Measurements from ENCODE around the gene HEATR1.
"Not testable (repeated sequence)": the region's sequence is repeated elsewhere in the genome, so short reads cannot be mapped to it uniquely, and the experiment has no call there.

The HEATR1 gene

DNA sequence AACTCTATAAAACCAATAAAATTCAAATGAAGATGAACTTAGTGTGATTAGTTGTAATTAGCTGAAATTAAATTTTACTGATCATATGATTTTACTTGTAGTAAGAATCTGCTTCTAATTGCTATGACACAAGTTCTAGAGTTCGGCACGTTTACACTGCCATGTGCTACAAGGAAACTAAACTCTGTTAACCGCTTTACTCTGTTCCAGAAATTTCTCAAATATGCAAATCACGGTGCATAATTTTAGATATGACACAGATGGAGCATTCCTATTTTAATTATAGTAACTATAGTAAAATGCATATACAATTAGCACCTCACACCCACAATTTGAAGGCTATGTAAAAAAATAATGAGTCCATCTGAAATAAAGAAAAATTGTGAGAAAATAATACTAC, 14.8 kb downstream of the HEATR1 start:
- no peak for DNase-seq

GRCh38 chr1:236581528-236581927, 22.8 kb downstream of the HEATR1 start:
- no peak for DNase-seq

DNA sequence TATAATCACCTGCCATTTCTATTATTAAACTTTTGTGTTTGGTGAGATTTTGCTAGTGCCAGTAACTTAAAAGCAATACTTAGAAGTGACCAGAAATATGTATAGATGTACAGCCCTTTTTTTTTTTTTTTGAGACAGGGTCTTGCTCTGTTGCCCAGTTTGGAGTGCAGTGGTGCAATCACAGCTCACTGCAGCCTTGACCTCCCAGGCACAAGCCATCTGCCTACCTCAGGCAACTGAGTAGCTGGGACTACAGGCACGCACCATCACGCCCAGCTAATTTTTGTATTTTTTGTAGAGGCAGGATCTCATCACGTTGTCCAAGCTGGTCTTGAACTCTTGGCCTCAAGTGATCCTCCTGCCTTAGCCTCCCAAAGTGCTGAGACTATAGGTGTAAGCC, 23.9 kb downstream of the HEATR1 start:
- DNase-seq = not testable (repeated sequence)

DNA sequence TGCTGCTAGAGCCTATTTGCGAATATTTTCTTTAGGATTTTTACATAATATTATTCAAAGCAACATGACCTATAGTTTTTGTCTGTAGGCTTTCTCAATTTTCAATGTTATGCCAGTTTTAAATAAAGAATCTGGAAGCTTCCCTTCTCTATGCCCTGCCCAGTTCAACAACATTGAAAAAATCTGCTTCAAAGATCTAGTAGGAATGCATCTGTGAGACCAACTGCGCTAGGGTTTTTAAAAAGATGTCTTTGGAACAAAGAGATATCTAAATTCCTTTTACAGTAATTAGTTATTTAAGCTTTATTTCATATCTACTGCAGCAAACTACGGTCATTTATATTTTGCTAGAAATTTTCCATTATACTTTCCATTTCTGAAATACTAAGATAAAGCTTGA, 25.7 kb downstream of the HEATR1 start:
- no peak for DNase-seq

GRCh38 chr1:236577041-236577440, 27.3 kb downstream of the HEATR1 start:
- not testable (repeated sequence) for DNase-seq

- no peak for DNase-seq
These were observed 28.3 kb downstream of the HEATR1 start for GRCh38 chr1:236576004-236576403.

GRCh38 chr1:236575523-236575922, 28.8 kb downstream of the HEATR1 start:
- DNase-seq = no peak

DNA sequence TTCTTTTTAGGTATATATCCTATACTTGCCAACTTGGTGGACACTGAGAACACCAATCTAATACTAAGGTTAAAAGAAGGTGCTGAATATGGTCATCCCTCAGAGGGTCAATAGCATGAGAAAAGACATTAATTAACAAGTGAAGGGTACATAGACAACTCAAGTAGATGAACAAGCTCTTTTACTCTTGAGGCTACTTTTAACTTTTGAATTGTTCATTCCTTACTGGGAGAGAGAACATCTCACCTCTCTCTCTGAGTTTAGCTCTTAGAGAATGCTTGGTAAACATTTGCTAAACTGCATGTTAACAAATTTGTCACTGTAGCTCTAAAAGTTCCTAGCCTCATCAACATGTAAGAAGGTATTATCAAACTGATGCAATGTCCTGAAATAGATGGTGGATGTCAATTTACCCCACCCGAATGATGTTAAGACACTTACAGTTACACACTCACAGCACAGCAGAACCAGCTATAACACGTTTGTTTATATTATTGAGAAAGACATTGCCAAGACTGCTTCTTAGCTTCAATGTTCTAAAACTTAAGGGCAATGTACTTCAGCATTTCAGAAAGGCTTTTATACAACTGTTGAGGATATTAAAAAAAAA, 35.9 kb downstream of the HEATR1 start:
- DNase-seq = no peak

- no peak for DNase-seq
These were observed 38.8 kb downstream of the HEATR1 start for GRCh38 chr1:236565530-236565929.

GRCh38 chr1:236561976-236562375, 42.3 kb downstream of the HEATR1 start:
- DNase-seq = no peak

DNA sequence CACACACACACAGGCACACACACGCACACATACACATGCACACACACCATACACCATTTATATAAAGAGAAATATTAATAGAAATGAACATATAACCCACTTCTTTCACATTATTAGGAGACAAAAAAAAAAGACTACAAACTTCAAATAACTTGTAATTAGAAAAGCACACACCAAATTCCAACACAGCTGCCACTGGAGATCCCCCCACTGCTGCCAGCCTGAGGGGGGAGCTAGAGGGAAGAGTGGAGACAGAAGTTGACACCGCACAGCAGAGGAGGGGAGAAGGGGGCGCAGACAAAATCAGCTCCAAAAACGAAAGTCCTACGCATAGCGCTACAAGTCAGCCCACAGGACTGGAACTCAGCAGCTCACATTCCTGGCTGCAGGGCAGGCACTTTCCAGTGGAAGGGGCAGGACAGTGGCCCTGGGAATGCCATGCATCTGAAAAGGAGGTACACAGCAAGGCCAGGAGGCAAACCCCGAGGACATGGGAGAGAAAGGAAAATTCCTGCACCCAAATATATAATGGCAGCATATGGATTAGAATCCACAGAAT, 44.0 kb downstream of the HEATR1 start:
- no peak for DNase-seq

- DNase-seq = no peak
These were observed 45.5 kb downstream of the HEATR1 start for GRCh38 chr1:236558846-236559245.

DNA sequence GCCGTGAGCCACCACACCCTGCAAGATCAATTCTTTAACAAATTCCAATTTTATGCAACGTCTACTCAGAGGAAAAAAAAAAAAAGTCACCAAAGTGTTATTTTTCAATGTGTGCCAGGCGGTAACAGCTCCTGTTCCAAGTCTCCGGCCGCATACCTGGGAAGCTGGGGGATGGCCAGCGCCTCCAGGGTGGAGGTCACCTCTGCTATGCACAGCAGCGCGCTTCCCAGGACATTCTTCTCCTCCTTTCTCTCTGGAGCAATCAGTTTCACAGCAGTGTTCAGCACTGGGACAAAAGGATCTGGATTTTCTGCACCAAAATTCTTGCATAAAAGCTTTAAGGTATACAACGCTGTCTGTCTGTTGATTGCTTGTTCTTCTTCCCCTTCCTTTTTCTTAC, 46.2 kb downstream of the HEATR1 start:
- DNase-seq = no peak

- DNase-seq = no peak
These were observed 47.7 kb downstream of the HEATR1 start for GRCh38 chr1:236556606-236557005.

DNA sequence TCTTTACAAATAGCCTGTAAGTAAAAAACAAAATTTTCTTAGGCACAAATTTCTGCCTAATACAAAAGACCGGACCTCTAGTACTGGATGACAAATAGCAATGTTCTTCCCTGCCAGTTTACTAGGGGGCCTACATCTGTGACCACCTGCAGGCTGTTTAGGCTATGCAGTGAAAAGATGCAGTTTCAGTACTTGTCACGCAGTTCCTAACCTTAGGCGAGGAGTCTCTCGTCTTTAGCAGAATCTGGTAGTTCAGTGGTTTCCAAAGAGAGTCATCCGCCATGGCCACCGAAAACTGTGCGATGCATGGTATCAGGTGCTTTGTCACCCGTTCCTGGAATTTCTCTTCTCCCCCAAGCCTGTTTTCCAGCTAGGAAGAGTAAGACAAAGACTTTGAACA, 50.9 kb downstream of the HEATR1 start:
- no peak for DNase-seq

DNA sequence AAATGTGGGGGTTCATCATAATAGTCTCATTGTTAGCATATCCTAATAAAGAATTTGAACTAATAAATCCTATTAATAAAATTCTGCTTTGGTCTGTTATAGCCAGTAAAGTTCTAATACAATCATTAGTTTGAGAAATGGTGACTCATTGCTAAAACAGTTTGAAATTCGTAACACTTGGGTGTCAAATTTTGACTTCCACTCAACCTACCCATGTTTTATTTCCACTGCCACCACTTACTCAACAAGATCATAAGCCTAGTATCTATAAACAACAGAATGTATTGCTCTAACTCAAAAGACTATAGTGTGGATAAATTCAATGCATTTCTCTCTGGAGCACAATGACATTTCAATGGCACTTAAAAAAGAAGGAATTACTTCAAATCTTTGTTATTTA, 51.4 kb downstream of the HEATR1 start:
- DNase-seq = no peak

- no peak for DNase-seq
These were observed 52.2 kb downstream of the HEATR1 start for GRCh38 chr1:236552096-236552495.

DNA sequence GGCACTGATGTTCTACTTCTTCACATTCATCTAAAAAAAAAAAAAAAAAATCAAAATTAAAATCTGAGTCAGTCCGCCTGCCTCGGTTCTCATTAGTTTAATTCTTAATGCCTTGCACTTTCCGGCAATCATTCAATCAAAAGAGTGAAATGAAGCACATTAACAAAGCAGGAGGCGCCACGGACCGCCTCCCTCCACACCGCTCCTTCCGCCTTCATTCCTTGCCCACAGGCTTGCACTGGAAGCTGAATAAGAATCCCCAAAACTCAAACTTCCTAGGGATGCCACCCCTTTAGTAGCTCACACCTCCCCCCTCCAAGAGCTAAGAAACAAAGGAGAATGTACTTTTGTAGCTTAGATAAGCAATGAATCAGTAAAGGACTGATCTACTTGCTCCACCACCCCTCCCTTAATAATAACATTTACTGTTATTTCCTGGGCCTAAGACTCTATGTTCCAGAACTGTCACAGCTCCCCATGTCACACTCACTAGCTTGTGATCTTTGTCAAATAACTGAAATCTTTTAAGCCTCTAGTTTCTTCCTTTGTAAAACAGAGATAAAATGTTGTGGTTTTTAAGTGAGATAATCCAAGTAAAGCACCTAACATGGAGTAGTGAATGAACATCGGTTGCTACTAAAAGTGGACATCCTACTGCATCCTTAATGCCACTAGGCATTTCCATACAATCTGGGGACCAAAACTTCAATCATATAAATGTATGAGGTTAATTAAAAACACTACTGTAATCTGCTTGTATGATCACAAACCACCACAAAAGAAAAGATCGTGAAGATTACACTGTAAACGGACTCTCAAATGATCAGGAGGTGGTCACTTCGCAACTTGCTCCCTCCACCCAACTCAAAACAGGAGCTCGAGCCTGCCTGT, 53.1 kb downstream of the HEATR1 start:
- DNase-seq = no peak

GRCh38 chr1:236548452-236548851, 55.9 kb downstream of the HEATR1 start:
- no peak for DNase-seq

DNA sequence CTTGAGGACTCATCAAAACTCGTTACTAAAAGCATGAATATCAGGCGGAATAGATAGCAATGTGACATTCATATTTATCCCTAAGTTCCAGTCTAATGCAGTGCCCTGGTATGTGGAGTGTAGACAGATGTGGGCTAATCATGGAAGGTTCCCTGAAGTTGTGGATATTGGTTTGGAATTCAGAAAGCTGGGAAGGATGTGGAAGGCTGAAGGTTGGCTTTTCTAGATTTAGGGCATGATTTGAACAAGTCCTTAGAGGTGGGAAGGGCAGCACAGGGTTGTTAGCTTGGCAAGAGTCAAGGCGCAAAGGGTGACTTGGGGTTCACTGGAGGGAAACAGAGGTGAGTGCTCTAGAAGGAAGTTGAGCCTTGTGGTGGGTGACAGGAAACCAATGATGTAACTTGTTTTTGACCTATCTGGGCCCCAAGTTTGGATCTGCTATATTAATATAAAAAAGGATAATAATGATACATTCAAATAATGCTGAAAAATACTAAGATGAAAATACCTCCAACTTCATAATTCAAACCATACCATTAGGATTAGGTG, 58.6 kb downstream of the HEATR1 start:
- no peak for DNase-seq

GRCh38 chr1:236543065-236543669, 61.1 kb downstream of the HEATR1 start:
- DNase-seq = no peak

GRCh38 chr1:236541710-236542109, 62.6 kb downstream of the HEATR1 start:
- no peak for DNase-seq
